Upper lobe of left lung (tissue), 6 donors: Measurements from ENCODE around the gene DUSP11. TPM values are rescaled to one million over a fixed set of nuclear protein-coding genes. Genes with fewer than 3 reads are reported as not detected.

Experiments used
- ATAC-seq, 2 donors: fragments of 200-7000 bp; cut with Tn5 transposase; one replicate each; pipeline ENCODE4 v1.9.1; 2022; ENCODE audit warnings: mild to moderate bottlenecking in 2 of 2, moderate library complexity in 2 of 2; ENCODE audit not compliant: low FRiP score in 2 of 2
- DNase-seq, 2 donors: peaks; one replicate each; pipeline ENCODE4 v3.0.0-alpha.2; 2019 to 2020
- H3K27ac ChIP-seq, 4 donors: fragments of 200-600 bp; sonication (generic); one replicate each; pipeline ENCODE4 v1.5.1; 2016 to 2019
- H3K27me3 ChIP-seq, 4 donors: fragments of 200-600 bp; sonication (generic); one replicate each; pipeline ENCODE4 v1.5.1; 2017 to 2019
- H3K36me3 ChIP-seq, 4 donors: fragments of 200-600 bp; sonication (generic); one replicate each; pipeline ENCODE4 v1.5.1; 2016 to 2019
- H3K4me1 ChIP-seq, 4 donors: fragments of 200-600 bp; sonication (generic); one replicate each; pipeline ENCODE4 v1.5.1; 2018 to 2019
- H3K4me3 ChIP-seq, 4 donors: fragments of 200-600 bp; sonication (generic); one replicate each; pipeline ENCODE4 v1.5.1; 2017 to 2019; ENCODE audit warnings: mild to moderate bottlenecking in 2 of 4, moderate library complexity in 1 of 4
- H3K9me3 ChIP-seq, 4 donors: fragments of 200-600 bp; sonication (generic); one replicate each; pipeline ENCODE4 v1.5.1; 2018 to 2019
- CTCF ChIP-seq, 6 experiments: fragments of 450-650 bp in 4 of 6; fragments of 200-600 bp in 2 of 6; sonication (generic) in 2 of 6; IDR thresholded peaks; one replicate each; pipeline ENCODE4 v1.5.1; 2016 to 2019; ENCODE audit warnings: antibody characterized with exemption in 6 of 6
- EP300 ChIP-seq, 4 donors: sonication (generic); formaldehyde crosslinking; IDR thresholded peaks; one replicate each; pipeline ENCODE4 v1.5.1; 2017; ENCODE audit warnings: antibody characterized with exemption in 4 of 4, control low read depth in 2 of 4
- POLR2A ChIP-seq, 4 donors: fragments of 450-650 bp; IDR thresholded peaks; one replicate each; pipeline ENCODE4 v1.5.1; 2016 to 2017; ENCODE audit warnings: antibody characterized with exemption in 4 of 4, mild to moderate bottlenecking in 2 of 4
- POLR2AphosphoS5 ChIP-seq, 2 donors: sonication (generic); formaldehyde crosslinking; IDR thresholded peaks; one replicate each; pipeline ENCODE4 v1.5.1; 2017; ENCODE audit warnings: antibody characterized with exemption in 2 of 2
- WGBS, 2 donors: methylation state at CpG; one replicate each; pipeline ENCODE4 v1.1.5; 2017 to 2018; 5-methylcytosine and 5-hydroxymethylcytosine counted together
- total RNA-seq, 6 donors: library from RNA; depleted of rRNA in 4 of 6; stranded (reverse); fragments of >200 nt in 4 of 6; gene quantifications; one replicate each; pipeline versions ENCODE4 v1.1.0 to v1.2.1, GENCODE V29; 2016 to 2021
- donor health status: DM: no; HTN: no; CAD: no; lungs with moderate emphysema.
- donor health status: DM: no; HTN: yes; CAD: no; lungs with severe emphysema.

DUSP11 gene
- total RNA-seq, 6 donors from 2014 or later: 14.2 to 40.9 (median 19.7) TPM

- TF ChIP-seq POLR2AphosphoS5 (IDR thresholded peaks at IDR 0.05) (peak; percentile 89 to 94), EP300 (IDR thresholded peaks at IDR 0.05) (peak in 2 of 4 donors; percentile 55 to 69), POLR2A (IDR thresholded peaks at IDR 0.05) (peak in 2 of 4 donors; percentile 40 to 72), CTCF (IDR thresholded peaks at IDR 0.05) (peak in 1 of 6 experiments; percentile 17)
- Histone ChIP-seq H3K27me3 (no peaks in the 10 kb centered on the region), H3K36me3 (peaks cover 2 to 35% (median 22%) of the 10 kb centered on the region in 4 donors), H3K9me3 (no peaks in the 10 kb centered on the region), H3K4me3 (peak within 1 kb of the TSS; percentile 59 to 92 (median 76)), H3K27ac (peak within 1 kb of the TSS; percentile 51 to 83 (median 74)), H3K4me1 (peaks cover 6 to 21% (median 16%) of the 10 kb centered on the region in 4 donors)
- WGBS, 2 donors: 0 to 1% methylated on average over 26 to 44 of the region's 49 CpGs
- DNase-seq (peak; percentile 87 to 96), ATAC-seq (peak; percentile 98 to 100)
Observed at GRCh38 chr2:73736855-73737779, 42.8 kb downstream of the DUSP11 start, which contains the start of gene TPRKB. Gene TPRKB, minus strand, starts transcription at chr2:73737345. Its CDS starts 2,776 bp downstream, at chr2:73734569.

- no peak for TF ChIP-seq EP300 (IDR thresholded peaks at IDR 0.05)
- no peak for TF ChIP-seq POLR2A (IDR thresholded peaks at IDR 0.05)
- TF ChIP-seq CTCF (IDR thresholded peaks at IDR 0.05): no peak
- no peak for TF ChIP-seq POLR2AphosphoS5 (IDR thresholded peaks at IDR 0.05)
- ATAC-seq: no peak
Observed at GRCh38 chr2:73736378-73736777, 43.5 kb downstream of the DUSP11 start.

GRCh38 chr2:73730810-73731209 is 49.1 kb downstream of the DUSP11 start:
- H3K27me3 ChIP-seq: no peaks in the 10 kb centered on the region
- WGBS, 2 donors: 78 to 91% methylated on average over 4 of the region's 4 CpGs
- no peaks in the 10 kb centered on the region for H3K9me3 ChIP-seq
- no peak overlapping the region for H3K4me3 ChIP-seq
- no peak overlapping the region for H3K27ac ChIP-seq
- TF ChIP-seq EP300 (IDR thresholded peaks at IDR 0.05) (no peak), CTCF (IDR thresholded peaks at IDR 0.05) (no peak), POLR2A (IDR thresholded peaks at IDR 0.05) (no peak), POLR2AphosphoS5 (IDR thresholded peaks at IDR 0.05) (no peak)
- ATAC-seq (no peak), DNase-seq (no peak)
- peaks cover 0 to 5% (median 2%) of the 10 kb centered on the region in 4 donors for H3K4me1 ChIP-seq
- H3K36me3 ChIP-seq: peaks cover 9 to 67% (median 46%) of the 10 kb centered on the region in 4 donors

More at GRCh38 chr2:73736378-73736777, 43.5 kb downstream of the DUSP11 start:
- Histone ChIP-seq H3K4me1 (peaks cover 6 to 21% (median 16%) of the 10 kb centered on the region in 4 donors), H3K36me3 (peaks cover 9 to 35% (median 27%) of the 10 kb centered on the region in 4 donors), H3K27me3 (no peaks in the 10 kb centered on the region), H3K4me3 (peak overlapping the region; percentile 59 to 92 (median 76)), H3K9me3 (no peaks in the 10 kb centered on the region), H3K27ac (peak overlapping the region; percentile 51 to 83 (median 74))
- DNase-seq: no peak
- 8 to 12% methylated on average over 8 of the region's 8 CpGs for WGBS, 2 donors

- Histone ChIP-seq H3K9me3 (no peaks in the 10 kb centered on the region), H3K4me1 (no peaks in the 10 kb centered on the region)
Observed at GRCh38 chr2:73728711-73729110, 51.2 kb downstream of the DUSP11 start.

More at GRCh38 chr2:73728711-73729110, 51.2 kb downstream of the DUSP11 start:
- peaks cover 9 to 60% (median 39%) of the 10 kb centered on the region in 4 donors for H3K36me3 ChIP-seq
- TF ChIP-seq POLR2A (IDR thresholded peaks at IDR 0.05): no peak
- TF ChIP-seq CTCF (IDR thresholded peaks at IDR 0.05): no peak
- no peak for TF ChIP-seq EP300 (IDR thresholded peaks at IDR 0.05)
- TF ChIP-seq POLR2AphosphoS5 (IDR thresholded peaks at IDR 0.05): no peak
- no peak overlapping the region for H3K4me3 ChIP-seq
- WGBS, 2 donors: 76 to 79% methylated on average over 4 of the region's 4 CpGs
- H3K27ac ChIP-seq: no peak overlapping the region
- H3K27me3 ChIP-seq: no peaks in the 10 kb centered on the region
- ATAC-seq (no peak), DNase-seq (peak in 1 of 2 donors; percentile 19)
